ENCODE results near the gene TLE1. TPM values are rescaled to one million over a fixed set of nuclear protein-coding genes. Genes with fewer than 3 reads are reported as not detected.

The TLE1 gene
- total and polyA plus RNA-seq, 9 donors, result 25.8 to 58.1 (median 41.1) TPM

- 68 to 76% (median 74%) methylated on average over 1 of the region's 1 CpG for WGBS, 3 donors
Observed at GRCh38 chr9:81635521-81636254, 53.7 kb downstream of the TLE1 start.

GRCh38 chr9:81634915-81635516 lies 54.3 kb downstream of the TLE1 start:
- H3K9me3 ChIP-seq, result no peaks in the 10 kb centered on the region
- DNase-seq, result no peak
- H3K4me1 ChIP-seq (ENCODE audit: insufficient read depth), result no peaks in the 10 kb centered on the region
- H3K36me3 ChIP-seq, result no peaks in the 10 kb centered on the region
- intact Hi-C loops (cut with DNase I), result no loop called here
- WGBS, 3 donors, result 75 to 82% (median 81%) methylated on average over 5 of the region's 5 CpGs
- H3K27ac ChIP-seq, result no peak overlapping the region
- TF ChIP-seq, protein P1, sequence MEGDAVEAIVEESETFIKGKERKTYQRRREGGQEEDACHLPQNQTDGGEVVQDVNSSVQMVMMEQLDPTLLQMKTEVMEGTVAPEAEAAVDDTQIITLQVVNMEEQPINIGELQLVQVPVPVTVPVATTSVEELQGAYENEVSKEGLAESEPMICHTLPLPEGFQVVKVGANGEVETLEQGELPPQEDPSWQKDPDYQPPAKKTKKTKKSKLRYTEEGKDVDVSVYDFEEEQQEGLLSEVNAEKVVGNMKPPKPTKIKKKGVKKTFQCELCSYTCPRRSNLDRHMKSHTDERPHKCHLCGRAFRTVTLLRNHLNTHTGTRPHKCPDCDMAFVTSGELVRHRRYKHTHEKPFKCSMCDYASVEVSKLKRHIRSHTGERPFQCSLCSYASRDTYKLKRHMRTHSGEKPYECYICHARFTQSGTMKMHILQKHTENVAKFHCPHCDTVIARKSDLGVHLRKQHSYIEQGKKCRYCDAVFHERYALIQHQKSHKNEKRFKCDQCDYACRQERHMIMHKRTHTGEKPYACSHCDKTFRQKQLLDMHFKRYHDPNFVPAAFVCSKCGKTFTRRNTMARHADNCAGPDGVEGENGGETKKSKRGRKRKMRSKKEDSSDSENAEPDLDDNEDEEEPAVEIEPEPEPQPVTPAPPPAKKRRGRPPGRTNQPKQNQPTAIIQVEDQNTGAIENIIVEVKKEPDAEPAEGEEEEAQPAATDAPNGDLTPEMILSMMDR (IDR thresholded peaks at IDR 0.05), result no peak
- TF ChIP-seq EP300 (IDR thresholded peaks at IDR 0.05) (no peak), POLR2A (IDR thresholded peaks at IDR 0.05) (no peak)
- no peak overlapping the region for H3K4me3 ChIP-seq
- no peaks in the 10 kb centered on the region for H3K27me3 ChIP-seq

More at GRCh38 chr9:81635521-81636254, 53.7 kb downstream of the TLE1 start:
- TF ChIP-seq, protein P1 (IDR thresholded peaks at IDR 0.05), result no peak
- no peak for TF ChIP-seq EP300 (IDR thresholded peaks at IDR 0.05)
- TF ChIP-seq POLR2A (IDR thresholded peaks at IDR 0.05), result no peak
- Histone ChIP-seq H3K4me1 (ENCODE audit: insufficient read depth) (no peaks in the 10 kb centered on the region), H3K9me3 (no peaks in the 10 kb centered on the region), H3K36me3 (no peaks in the 10 kb centered on the region), H3K27me3 (no peaks in the 10 kb centered on the region), H3K27ac (no peak overlapping the region), H3K4me3 (no peak overlapping the region)
- no peak for DNase-seq
- intact Hi-C loops (cut with DNase I), result no loop called here

- Histone ChIP-seq H3K27ac (no peak overlapping the region), H3K36me3 (no peaks in the 10 kb centered on the region), H3K4me3 (no peak overlapping the region), H3K9me3 (no peaks in the 10 kb centered on the region), H3K4me1 (ENCODE audit: insufficient read depth) (no peaks in the 10 kb centered on the region), H3K27me3 (no peaks in the 10 kb centered on the region)
- intact Hi-C loops (cut with DNase I), result no loop called here
- WGBS, 3 donors, result 79 to 86% (median 84%) methylated on average over 18 of the region's 18 CpGs
- DNase-seq, result no peak
- TF ChIP-seq EP300 (IDR thresholded peaks at IDR 0.05), result no peak
- no peak for TF ChIP-seq POLR2A (IDR thresholded peaks at IDR 0.05)
- TF ChIP-seq, protein P1 (IDR thresholded peaks at IDR 0.05), result no peak
Observed at GRCh38 chr9:81633952-81634854, 55.1 kb downstream of the TLE1 start.

GRCh38 chr9:81632599-81632998 lies 56.7 kb downstream of the TLE1 start:
- intact Hi-C loops (cut with DNase I), result no loop called here
- H3K4me3 ChIP-seq, result no peak overlapping the region
- peaks cover 2% of the 10 kb centered on the region for H3K4me1 ChIP-seq (ENCODE audit: insufficient read depth)
- 85 to 91% (median 90%) methylated on average over 1 of the region's 1 CpG for WGBS, 3 donors
- TF ChIP-seq EP300 (IDR thresholded peaks at IDR 0.05) (no peak), POLR2A (IDR thresholded peaks at IDR 0.05) (no peak)
- TF ChIP-seq, protein P1 (IDR thresholded peaks at IDR 0.05), result no peak
- no peak for DNase-seq
- no peaks in the 10 kb centered on the region for H3K36me3 ChIP-seq
- H3K27me3 ChIP-seq, result no peaks in the 10 kb centered on the region
- no peak overlapping the region for H3K27ac ChIP-seq
- no peaks in the 10 kb centered on the region for H3K9me3 ChIP-seq
